ENCODE measurements around the gene R3HDM2.

R3HDM2 gene

DNA sequence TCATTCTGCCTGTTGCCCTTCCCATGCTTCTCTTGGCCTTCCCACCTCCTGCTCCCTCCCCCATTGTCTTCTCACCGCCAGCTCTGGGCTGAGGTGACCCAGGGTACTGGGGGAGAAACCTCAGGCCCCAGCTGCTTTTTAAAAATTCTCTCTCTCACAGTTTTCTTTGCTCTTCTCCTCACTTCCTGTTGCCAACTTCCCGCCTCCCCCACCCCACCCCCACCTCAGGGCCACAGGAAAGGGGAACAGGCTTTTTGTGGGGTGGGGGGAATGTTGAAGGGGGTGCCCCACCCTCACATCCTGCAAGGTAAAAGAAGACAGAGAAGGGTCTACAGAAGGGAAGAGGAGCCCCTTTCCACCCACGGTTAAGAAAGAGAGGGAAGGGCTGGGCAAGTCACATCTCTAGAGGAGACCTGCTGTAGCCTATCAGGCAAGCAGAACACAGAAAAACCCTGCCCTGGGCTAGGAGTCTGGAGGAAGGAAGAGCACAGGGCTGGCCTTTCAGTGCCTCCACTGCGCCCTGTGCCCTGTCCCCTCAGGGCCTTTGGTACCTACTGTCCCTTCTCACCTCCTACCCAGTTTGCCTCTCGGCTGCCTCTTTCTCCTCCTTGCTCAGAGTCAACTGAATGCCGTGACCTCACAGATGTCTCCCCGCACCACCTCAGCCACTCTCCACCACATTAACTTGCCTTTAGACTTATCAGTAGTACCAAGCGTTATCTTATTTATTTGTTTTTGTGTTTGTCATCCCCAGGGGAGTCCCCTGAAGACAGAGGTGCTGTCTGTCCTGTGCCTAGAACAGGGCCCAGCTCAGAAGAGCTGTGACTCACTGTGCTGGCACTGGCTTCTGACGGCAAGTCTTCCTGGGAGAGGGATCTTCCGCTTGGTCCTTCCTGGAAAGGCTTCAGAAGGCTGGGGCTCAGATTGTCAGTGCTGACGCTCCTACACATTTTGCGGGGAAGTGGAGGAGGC is 47.2 kb upstream of the R3HDM2 start:
- Histone ChIP-seq H3K36me3 (ENCODE audit: insufficient read depth, low read length) (no peaks in the 10 kb centered on the region; the same call in 1 of the 2 replicates), H3K27ac (ENCODE audit: low read depth, low read length, poor library complexity, severe bottlenecking) (peak overlapping the region; percentile 88), H3K9ac (ENCODE audit: low read length) (peak overlapping the region; percentile 65), H3K27me3 (ENCODE audit: insufficient read depth, low read length) (no peaks in the 10 kb centered on the region), H3K79me2 (ENCODE audit: insufficient read depth, low read length) (no peaks in the 10 kb centered on the region), H3K4me3 (ENCODE audit: low read depth, low read length, poor library complexity, severe bottlenecking) (peak overlapping the region; percentile 57), H3K4me1 (ENCODE audit: insufficient read depth, low read length, severe bottlenecking) (peaks cover 51% of the 10 kb centered on the region), H2AFZ (ENCODE audit: low read length) (no peak overlapping the region), H3K9me2 (ENCODE audit: low read depth, low read length) (no peaks in the 10 kb centered on the region), H3F3A (ENCODE audit: insufficient read depth, low read length) (no peaks in the 10 kb centered on the region), H3K9me3 (ENCODE audit: low read length) (no peaks in the 10 kb centered on the region), H4K20me1 (ENCODE audit: insufficient read depth, low read length) (no peaks in the 10 kb centered on the region), H3K4me2 (ENCODE audit: low read length) (peak overlapping the region; percentile 74)
- no peak for TF ChIP-seq EZH2 (IDR thresholded peaks at IDR 0.05; ENCODE audit: borderline replicate concordance, low read length)
- TF ChIP-seq, protein P1, sequence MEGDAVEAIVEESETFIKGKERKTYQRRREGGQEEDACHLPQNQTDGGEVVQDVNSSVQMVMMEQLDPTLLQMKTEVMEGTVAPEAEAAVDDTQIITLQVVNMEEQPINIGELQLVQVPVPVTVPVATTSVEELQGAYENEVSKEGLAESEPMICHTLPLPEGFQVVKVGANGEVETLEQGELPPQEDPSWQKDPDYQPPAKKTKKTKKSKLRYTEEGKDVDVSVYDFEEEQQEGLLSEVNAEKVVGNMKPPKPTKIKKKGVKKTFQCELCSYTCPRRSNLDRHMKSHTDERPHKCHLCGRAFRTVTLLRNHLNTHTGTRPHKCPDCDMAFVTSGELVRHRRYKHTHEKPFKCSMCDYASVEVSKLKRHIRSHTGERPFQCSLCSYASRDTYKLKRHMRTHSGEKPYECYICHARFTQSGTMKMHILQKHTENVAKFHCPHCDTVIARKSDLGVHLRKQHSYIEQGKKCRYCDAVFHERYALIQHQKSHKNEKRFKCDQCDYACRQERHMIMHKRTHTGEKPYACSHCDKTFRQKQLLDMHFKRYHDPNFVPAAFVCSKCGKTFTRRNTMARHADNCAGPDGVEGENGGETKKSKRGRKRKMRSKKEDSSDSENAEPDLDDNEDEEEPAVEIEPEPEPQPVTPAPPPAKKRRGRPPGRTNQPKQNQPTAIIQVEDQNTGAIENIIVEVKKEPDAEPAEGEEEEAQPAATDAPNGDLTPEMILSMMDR (IDR thresholded peaks at IDR 0.05; ENCODE audit: low read length) = no peak

DNA sequence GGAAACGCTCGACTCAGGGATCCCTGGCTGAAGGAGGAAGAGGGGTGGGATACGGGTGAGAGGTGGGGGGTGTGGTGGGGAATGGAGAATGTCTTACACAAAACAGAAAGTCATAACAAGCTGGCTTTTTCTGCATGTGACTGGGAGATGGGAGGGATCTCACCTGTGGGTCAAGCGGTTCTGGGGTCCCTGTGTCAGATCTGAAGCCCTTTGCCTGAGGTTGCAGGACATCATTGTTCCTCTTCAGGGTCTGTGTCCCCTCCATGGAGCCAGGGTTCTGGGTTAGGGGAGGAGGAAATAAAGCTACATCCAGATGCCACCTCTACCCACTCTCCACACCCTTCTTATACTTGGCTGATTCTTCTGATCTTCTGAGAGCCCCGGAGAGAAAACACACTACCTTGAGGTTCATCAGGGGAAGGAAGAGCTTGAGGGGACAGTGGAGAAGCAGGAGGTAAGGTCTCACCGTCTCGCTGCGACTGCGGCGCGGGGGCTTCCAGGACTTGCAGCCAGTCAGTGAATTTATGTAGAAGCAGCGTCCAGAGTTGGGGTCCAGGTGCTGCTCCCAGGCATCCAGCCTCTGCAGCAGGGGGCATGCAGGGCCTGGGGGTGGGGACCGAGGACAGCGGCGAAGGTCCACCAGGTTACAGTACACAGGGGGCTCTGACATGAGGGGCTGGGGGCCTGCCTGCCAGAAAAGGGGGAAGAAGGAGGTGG is 46.3 kb upstream of the R3HDM2 start:
- no peaks in the 10 kb centered on the region for H3F3A ChIP-seq (ENCODE audit: insufficient read depth, low read length)
- H3K4me1 ChIP-seq (ENCODE audit: insufficient read depth, low read length, severe bottlenecking) = peaks cover 51% of the 10 kb centered on the region
- H3K9me3 ChIP-seq (ENCODE audit: low read length) = no peaks in the 10 kb centered on the region
- H3K27me3 ChIP-seq (ENCODE audit: insufficient read depth, low read length) = no peaks in the 10 kb centered on the region
- H3K36me3 ChIP-seq (ENCODE audit: insufficient read depth, low read length) = no peaks in the 10 kb centered on the region; the same call in 1 of the 2 replicates
- H3K4me2 ChIP-seq (ENCODE audit: low read length) = peak overlapping the region; percentile 74
- TF ChIP-seq EZH2 (IDR thresholded peaks at IDR 0.05; ENCODE audit: borderline replicate concordance, low read length) = no peak
- TF ChIP-seq, protein P1 (IDR thresholded peaks at IDR 0.05; ENCODE audit: low read length) = no peak
- H3K4me3 ChIP-seq (ENCODE audit: low read depth, low read length, poor library complexity, severe bottlenecking) = peak overlapping the region; percentile 57
- H3K9ac ChIP-seq (ENCODE audit: low read length) = peak overlapping the region; percentile 65
- H3K27ac ChIP-seq (ENCODE audit: low read depth, low read length, poor library complexity, severe bottlenecking) = peak overlapping the region; percentile 88
- no peaks in the 10 kb centered on the region for H3K9me2 ChIP-seq (ENCODE audit: low read depth, low read length)
- H4K20me1 ChIP-seq (ENCODE audit: insufficient read depth, low read length) = no peaks in the 10 kb centered on the region
- H2AFZ ChIP-seq (ENCODE audit: low read length) = no peak overlapping the region
- no peaks in the 10 kb centered on the region for H3K79me2 ChIP-seq (ENCODE audit: insufficient read depth, low read length)

DNA sequence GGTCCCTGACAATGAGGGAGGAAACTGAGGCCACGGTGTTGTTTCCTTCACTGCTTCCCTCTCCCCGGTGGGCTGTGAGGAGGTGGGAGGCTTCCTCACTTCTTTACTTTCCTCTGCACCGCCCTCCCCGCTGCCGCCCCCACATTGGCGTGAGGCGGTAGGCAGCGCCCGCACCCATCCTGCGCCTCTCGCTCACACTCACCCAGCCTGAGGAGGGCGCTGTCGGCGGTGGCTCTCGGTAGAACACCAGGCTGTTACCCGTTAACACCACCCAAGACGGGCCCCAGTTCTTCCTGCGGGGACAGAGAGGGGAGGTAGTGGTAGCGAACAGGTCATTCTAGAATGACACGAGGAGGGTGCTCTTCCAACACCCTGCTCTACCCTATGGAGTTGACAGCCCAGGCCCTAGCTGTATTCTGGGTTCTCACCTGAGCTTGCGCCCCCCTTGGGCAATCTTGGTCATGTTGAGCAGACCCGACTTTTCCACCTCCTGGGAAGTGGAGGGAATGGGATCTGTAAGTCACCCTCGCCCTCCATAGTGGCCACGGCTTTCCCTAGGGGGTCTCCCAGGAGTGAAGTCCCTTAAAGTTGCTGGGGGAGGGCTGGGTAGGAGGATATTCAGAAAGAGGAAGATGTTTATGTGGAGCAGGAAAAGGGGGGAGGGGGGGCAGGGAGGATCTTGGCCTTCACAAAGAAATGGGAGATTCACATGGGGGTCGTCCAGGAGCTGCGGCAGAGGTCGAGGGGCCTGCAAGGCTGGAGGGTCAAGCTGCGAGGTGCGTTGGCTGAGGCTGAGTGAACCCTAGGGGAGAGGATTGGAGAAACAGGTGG is 45.5 kb upstream of the R3HDM2 start:
- Histone ChIP-seq H2AFZ (ENCODE audit: low read length) (no peak overlapping the region), H3K4me1 (ENCODE audit: insufficient read depth, low read length, severe bottlenecking) (peaks cover 51% of the 10 kb centered on the region), H3K27me3 (ENCODE audit: insufficient read depth, low read length) (no peaks in the 10 kb centered on the region), H3K4me2 (ENCODE audit: low read length) (peak overlapping the region; percentile 74), H3F3A (ENCODE audit: insufficient read depth, low read length) (no peaks in the 10 kb centered on the region), H3K4me3 (ENCODE audit: low read depth, low read length, poor library complexity, severe bottlenecking) (peak overlapping the region; percentile 57), H3K79me2 (ENCODE audit: insufficient read depth, low read length) (no peaks in the 10 kb centered on the region), H4K20me1 (ENCODE audit: insufficient read depth, low read length) (no peaks in the 10 kb centered on the region), H3K9me3 (ENCODE audit: low read length) (no peaks in the 10 kb centered on the region), H3K27ac (ENCODE audit: low read depth, low read length, poor library complexity, severe bottlenecking) (peak overlapping the region; percentile 88), H3K36me3 (ENCODE audit: insufficient read depth, low read length) (no peaks in the 10 kb centered on the region; the same call in 1 of the 2 replicates), H3K9ac (ENCODE audit: low read length) (peak overlapping the region; percentile 65), H3K9me2 (ENCODE audit: low read depth, low read length) (no peaks in the 10 kb centered on the region)
- no peak for TF ChIP-seq EZH2 (IDR thresholded peaks at IDR 0.05; ENCODE audit: borderline replicate concordance, low read length)
- TF ChIP-seq, protein P1 (IDR thresholded peaks at IDR 0.05; ENCODE audit: low read length) = peak; percentile 85

Data from OCI-LY1 (cell line).